Measurements from ENCODE around the gene DOK5. TPM values are rescaled to one million over a fixed set of nuclear protein-coding genes. Genes with fewer than 3 reads are reported as not detected.

DOK5 gene
- total and polyA plus RNA-seq, 9 donors, result 0.24 to 38.3 (median 2.4) TPM; not detected in 1

- Histone ChIP-seq H3K4me1 (ENCODE audit: insufficient read depth) (peaks cover 3% of the 10 kb centered on the region), H3K9me3 (no peaks in the 10 kb centered on the region), H3K27me3 (no peaks in the 10 kb centered on the region), H3K36me3 (no peaks in the 10 kb centered on the region), H3K27ac (no peak overlapping the region), H3K4me3 (no peak overlapping the region)
- DNase-seq, result no peak
- intact Hi-C loops (cut with DNase I), result no loop called here
- WGBS, 3 donors, result 41 to 51% (median 51%) methylated on average over 4 of the region's 4 CpGs
- TF ChIP-seq EP300 (IDR thresholded peaks at IDR 0.05), result no peak
- TF ChIP-seq POLR2A (IDR thresholded peaks at IDR 0.05), result no peak
- no peak for TF ChIP-seq CTCF (IDR thresholded peaks at IDR 0.05)
Measured at GRCh38 chr20:54650052-54650719, 174.8 kb downstream of the DOK5 start.

- intact Hi-C loops (cut with DNase I), result no loop called here
- H3K36me3 ChIP-seq, result no peaks in the 10 kb centered on the region
- peaks cover 3% of the 10 kb centered on the region for H3K4me1 ChIP-seq (ENCODE audit: insufficient read depth)
- 92 to 94% (median 94%) methylated on average over 3 of the region's 3 CpGs for WGBS, 3 donors
- H3K9me3 ChIP-seq, result no peaks in the 10 kb centered on the region
- H3K4me3 ChIP-seq, result no peak overlapping the region
- no peak overlapping the region for H3K27ac ChIP-seq
- DNase-seq, result no peak
- TF ChIP-seq POLR2A (IDR thresholded peaks at IDR 0.05), result no peak
- TF ChIP-seq CTCF (IDR thresholded peaks at IDR 0.05), result no peak
- no peak for TF ChIP-seq EP300 (IDR thresholded peaks at IDR 0.05)
- H3K27me3 ChIP-seq, result no peaks in the 10 kb centered on the region
Measured at GRCh38 chr20:54651252-54651651, 175.9 kb downstream of the DOK5 start.

- no peaks in the 10 kb centered on the region for H3K9me3 ChIP-seq
- H3K27me3 ChIP-seq, result no peaks in the 10 kb centered on the region
- intact Hi-C loops (cut with DNase I), result no loop called here
- no peaks in the 10 kb centered on the region for H3K36me3 ChIP-seq
- no peak overlapping the region for H3K27ac ChIP-seq
- no peak for DNase-seq
- peaks cover 3% of the 10 kb centered on the region for H3K4me1 ChIP-seq (ENCODE audit: insufficient read depth)
- H3K4me3 ChIP-seq, result no peak overlapping the region
- WGBS, 3 donors, result 7 to 18% (median 14%) methylated on average over 4 of the region's 4 CpGs
- TF ChIP-seq CTCF (IDR thresholded peaks at IDR 0.05) (no peak), POLR2A (IDR thresholded peaks at IDR 0.05) (no peak), EP300 (IDR thresholded peaks at IDR 0.05) (no peak)
Measured at GRCh38 chr20:54654450-54654849, 179.1 kb downstream of the DOK5 start.

GRCh38 chr20:54657268-54657826, 182.0 kb downstream of the DOK5 start:
- intact Hi-C loops (cut with DNase I), result no loop called here
- DNase-seq, result no peak
- Histone ChIP-seq H3K4me1 (ENCODE audit: insufficient read depth) (peaks cover 3% of the 10 kb centered on the region), H3K27me3 (no peaks in the 10 kb centered on the region), H3K27ac (no peak overlapping the region), H3K9me3 (no peaks in the 10 kb centered on the region), H3K4me3 (no peak overlapping the region), H3K36me3 (no peaks in the 10 kb centered on the region)
- TF ChIP-seq POLR2A (IDR thresholded peaks at IDR 0.05), result no peak
- no peak for TF ChIP-seq CTCF (IDR thresholded peaks at IDR 0.05)
- TF ChIP-seq EP300 (IDR thresholded peaks at IDR 0.05), result no peak
- 74 to 97% (median 78%) methylated on average over 2 of the region's 2 CpGs for WGBS, 3 donors

Data from ovary (tissue), 9 donors.